ENCODE data around the gene SPDEF.

SPDEF gene

GRCh38 chr6:34515473-34516387 lies 40.4 kb downstream of the SPDEF start:
- DNase-seq (ENCODE audit: low read depth in 2 of 2) = no peak

- no peak for DNase-seq (ENCODE audit: low read depth in 2 of 2)
These were observed 41.3 kb downstream of the SPDEF start for GRCh38 chr6:34514593-34515472.

- no peak for DNase-seq (ENCODE audit: low read depth in 2 of 2)
These were observed 42.0 kb downstream of the SPDEF start for GRCh38 chr6:34514112-34514511.

- no peak for DNase-seq (ENCODE audit: low read depth in 2 of 2)
These were observed 42.5 kb downstream of the SPDEF start for GRCh38 chr6:34513646-34514045.

- DNase-seq (ENCODE audit: low read depth in 2 of 2) = no peak
These were observed 43.4 kb downstream of the SPDEF start for GRCh38 chr6:34512738-34513115.

GRCh38 chr6:34511915-34512737 lies 44.0 kb downstream of the SPDEF start:
- no peak for DNase-seq (ENCODE audit: low read depth in 2 of 2)

- no peak for DNase-seq (ENCODE audit: low read depth in 2 of 2)
These were observed 44.8 kb downstream of the SPDEF start for GRCh38 chr6:34511214-34511914.

- no peak for DNase-seq (ENCODE audit: low read depth in 2 of 2)
These were observed 45.8 kb downstream of the SPDEF start for GRCh38 chr6:34510299-34510698.

- no peak for DNase-seq (ENCODE audit: low read depth in 2 of 2)
These were observed 46.3 kb downstream of the SPDEF start for GRCh38 chr6:34509782-34510181.

- no peak for DNase-seq (ENCODE audit: low read depth in 2 of 2)
These were observed 47.7 kb downstream of the SPDEF start for GRCh38 chr6:34508425-34508824.

- no peak for DNase-seq (ENCODE audit: low read depth in 2 of 2)
These were observed 49.4 kb downstream of the SPDEF start for GRCh38 chr6:34506718-34507117.

GRCh38 chr6:34497411-34497810 lies 58.7 kb downstream of the SPDEF start:
- no peak for DNase-seq (ENCODE audit: low read depth in 2 of 2)

GRCh38 chr6:34496103-34496685 lies 59.9 kb downstream of the SPDEF start:
- DNase-seq (ENCODE audit: low read depth in 2 of 2) = no peak

GRCh38 chr6:34494973-34495372 lies 61.2 kb downstream of the SPDEF start:
- DNase-seq (ENCODE audit: low read depth in 2 of 2) = no peak

GRCh38 chr6:34493344-34493743 lies 62.8 kb downstream of the SPDEF start:
- DNase-seq (ENCODE audit: low read depth in 2 of 2) = no peak

- no peak for DNase-seq (ENCODE audit: low read depth in 2 of 2)
These were observed 65.1 kb downstream of the SPDEF start for GRCh38 chr6:34491091-34491430.

- no peak for DNase-seq (ENCODE audit: low read depth in 2 of 2)
These were observed 65.6 kb downstream of the SPDEF start for GRCh38 chr6:34490390-34491090.

- no peak for DNase-seq (ENCODE audit: low read depth in 2 of 2)
These were observed 66.8 kb downstream of the SPDEF start for GRCh38 chr6:34489207-34489805.
